ENCODE measurements around the gene FAM83B.
"Not testable (repeated sequence)": the region's sequence is repeated elsewhere in the genome, so short reads cannot be mapped to it uniquely, and the experiment has no call there.

FAM83B gene
- long read RNA-seq, donor 1, result 0 reads
- long read RNA-seq, donor 2, result 0 reads
- long read RNA-seq, donor 3, result 0 reads
- long read RNA-seq, donor 4, result 0 reads
- long read RNA-seq, donor 5, partial matches to known transcripts, result 0 of 1 reads
- long read RNA-seq, donor 5, other reads (novel, unspliced or antisense), result 0 of 1 reads
- long read RNA-seq, donor 6, partial matches to known transcripts, result 0 of 1 reads
- long read RNA-seq, donor 6, other reads (novel, unspliced or antisense), result 0 of 1 reads
- long read RNA-seq, donor 7, result 0 reads
- long read RNA-seq, donor 8, result 0 reads

- peak; percentile 77 for DNase-seq
These were observed at the start of gene FAM83B for GRCh38 chr6:54846243-54846856. FAM83B (plus strand) TSS chr6:54846771; CDS start chr6:54870247, 23,476 bp downstream.

- DNase-seq, result not testable (repeated sequence)
These were observed 49.7 kb upstream of the FAM83B start for GRCh38 chr6:54796918-54797317.

GRCh38 chr6:54800050-54800600 lies 46.4 kb upstream of the FAM83B start:
- no peak for DNase-seq

- no peak for DNase-seq
These were observed 45.3 kb upstream of the FAM83B start for GRCh38 chr6:54801244-54801643.

GRCh38 chr6:54801669-54802068 lies 44.9 kb upstream of the FAM83B start:
- DNase-seq, result no peak

GRCh38 chr6:54802775-54803634 lies 43.6 kb upstream of the FAM83B start:
- DNase-seq, result no peak

GRCh38 chr6:54805077-54805476 lies 41.5 kb upstream of the FAM83B start:
- no peak for DNase-seq

- no peak for DNase-seq
These were observed 36.4 kb upstream of the FAM83B start for GRCh38 chr6:54810147-54810546.

- no peak for DNase-seq
These were observed 32.7 kb upstream of the FAM83B start for GRCh38 chr6:54813892-54814291.

- no peak for DNase-seq
These were observed 29.3 kb upstream of the FAM83B start for GRCh38 chr6:54817236-54817635.

GRCh38 chr6:54817834-54818233 lies 28.7 kb upstream of the FAM83B start:
- DNase-seq, result no peak

GRCh38 chr6:54824225-54824624 lies 22.3 kb upstream of the FAM83B start:
- DNase-seq, result not testable (repeated sequence)

GRCh38 chr6:54827010-54827409 lies 19.6 kb upstream of the FAM83B start:
- DNase-seq, result no peak

GRCh38 chr6:54830216-54830615 lies 16.4 kb upstream of the FAM83B start:
- no peak for DNase-seq

- no peak for DNase-seq
These were observed 11.4 kb upstream of the FAM83B start for GRCh38 chr6:54835176-54835575.

- DNase-seq, result peak; percentile 77
These were observed 495 bp downstream of the FAM83B start for GRCh38 chr6:54846857-54847674.

- DNase-seq, result no peak
These were observed 1.4 kb downstream of the FAM83B start for GRCh38 chr6:54847799-54848597.

- DNase-seq, result no peak
These were observed 3.5 kb downstream of the FAM83B start for GRCh38 chr6:54850114-54850513.

GRCh38 chr6:54856129-54856528 lies 9.6 kb downstream of the FAM83B start:
- peak; percentile 2 for DNase-seq

- DNase-seq, result no peak
These were observed 13.6 kb downstream of the FAM83B start for GRCh38 chr6:54860132-54860531.

- DNase-seq, result no peak
These were observed 14.2 kb downstream of the FAM83B start for GRCh38 chr6:54860739-54861138.

Measured in right kidney (tissue), 9 donors.